ENCODE results near the gene PLEKHA4.
A peak's percentile ranks its signal among the peaks of the same experiment; 100 is the strongest.
"Not testable (repeated sequence)": the region's sequence is repeated elsewhere in the genome, so short reads cannot be mapped to it uniquely, and the experiment has no call there.

The PLEKHA4 gene

DNA sequence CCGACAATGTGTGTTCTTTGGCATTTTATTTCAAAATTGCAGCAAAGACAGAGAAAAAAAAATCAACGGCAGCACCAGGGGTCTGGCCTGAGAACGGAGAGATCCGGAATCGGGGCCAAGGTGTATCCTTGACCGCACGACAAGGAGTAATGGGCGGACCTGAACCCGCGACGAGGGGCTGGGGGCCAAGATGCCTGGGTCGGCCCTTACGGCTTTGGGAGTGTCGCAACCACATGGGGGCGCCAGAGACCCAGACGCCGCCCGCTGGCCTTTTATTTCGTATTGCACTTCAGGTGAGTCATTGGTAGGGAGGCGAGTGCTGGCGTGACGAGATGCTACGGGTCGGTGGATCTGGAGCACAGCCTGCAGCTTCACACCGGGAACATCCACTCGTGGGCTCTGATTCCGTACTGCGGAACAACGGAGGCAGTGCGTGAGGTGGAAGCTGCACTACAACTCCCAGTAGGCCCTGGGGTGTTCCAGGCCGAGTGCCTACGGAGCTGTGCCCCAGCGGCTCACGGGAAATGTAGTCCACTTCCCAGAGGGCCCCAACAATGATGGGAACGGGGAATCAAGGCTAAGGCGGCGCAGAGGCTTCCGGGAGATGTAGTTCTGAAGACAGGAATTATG is 73.2 kb downstream of the PLEKHA4 start:
- peak; percentile 94 for FAIRE-seq

DNA sequence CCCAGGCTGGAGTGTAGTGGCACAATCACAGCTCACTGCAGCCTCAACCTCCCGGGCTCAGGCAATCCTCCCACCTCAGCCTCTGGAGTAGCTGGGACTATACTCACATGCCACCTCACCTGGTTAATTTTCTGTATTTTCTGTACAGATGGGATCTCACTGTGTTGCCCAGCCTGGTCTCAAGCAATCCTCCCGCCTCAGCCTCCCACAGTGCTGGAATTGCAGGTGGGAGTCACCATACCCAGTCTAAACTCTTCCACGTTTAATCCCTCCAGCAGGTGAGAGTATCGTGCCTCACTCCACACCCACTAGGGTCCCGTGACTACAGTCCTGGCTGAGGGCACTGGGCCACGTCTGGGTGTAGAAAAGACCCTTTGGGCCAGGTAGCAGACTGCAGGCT is 74.1 kb downstream of the PLEKHA4 start:
- no peak for FAIRE-seq

DNA sequence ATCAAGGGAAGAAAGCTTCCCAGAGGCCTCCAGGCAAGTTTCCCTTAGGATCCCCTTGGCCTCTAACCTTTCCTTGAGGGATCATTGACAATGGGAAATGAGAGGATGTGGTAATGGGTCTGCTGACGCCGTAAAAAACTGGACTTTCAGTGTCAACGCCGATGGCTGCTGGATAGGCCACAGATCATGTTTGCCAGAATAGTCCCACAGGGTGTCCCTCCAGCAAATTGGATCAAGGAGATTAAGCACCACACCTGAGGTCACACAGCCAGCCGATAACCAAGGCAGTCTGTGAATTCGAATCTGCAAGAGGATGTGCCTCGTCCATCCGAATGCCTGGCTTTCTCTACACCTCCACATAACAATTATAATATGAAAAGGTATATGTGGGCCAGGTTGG is 75.1 kb downstream of the PLEKHA4 start:
- FAIRE-seq = no peak

DNA sequence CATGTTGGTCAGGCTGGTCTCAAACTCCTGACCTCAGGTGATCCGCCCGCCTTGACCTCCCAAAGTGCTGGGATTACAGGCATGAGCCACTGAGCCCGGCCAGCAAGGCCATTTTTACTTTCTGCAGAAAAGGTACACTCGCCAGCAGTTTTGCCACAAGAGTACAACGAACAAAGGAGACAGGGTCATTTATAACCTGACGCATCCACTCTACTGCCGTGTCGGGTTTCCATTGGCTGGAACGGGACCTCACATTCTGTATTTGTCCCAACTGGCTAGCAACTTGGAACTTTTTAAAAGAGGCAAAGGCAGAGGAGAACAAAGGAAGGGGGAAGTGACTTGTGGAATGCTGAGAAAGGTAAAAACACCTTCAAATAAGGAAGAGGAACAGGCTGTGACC is 81.1 kb downstream of the PLEKHA4 start:
- not testable (repeated sequence) for FAIRE-seq
